K562 (cell line): ENCODE results near the gene SH3BP5. TPM values are rescaled to one million over a fixed set of nuclear protein-coding genes. Genes with fewer than 3 reads are reported as not detected.

ENCODE experiments used
- ATAC-seq: fragments of 200-7000 bp; cut with Tn5 transposase; 3 replicates; pipeline ENCODE4 v1.9.1; 2020; ENCODE audit warnings: moderate library complexity
- BruUV-seq: library from RNA; stranded (reverse); fragments of 400-500 nt; replicated peaks from 2 replicates; lab custom pipeline; 2021; lab: Mats Ljungman, UMichigan
- CTCF ChIA-PET: fragments of 300-600 bp; formaldehyde crosslinking; extraction: SDS; loops from one replicate; lab custom pipeline; 2021; ENCODE audit warnings: low intra/inter-chr PET ratio; lab: Yijun Ruan, JAX
- POLR2A ChIA-PET: fragments of 300-600, 350-650 bp; sonication (Branson Sonifier 250); formaldehyde crosslinking; extraction: SDS; loops from one replicate; lab custom pipeline; 2021; ENCODE audit warnings: antibody characterized with exemption, inconsistent platforms; lab: Yijun Ruan, JAX
- DNase-seq, 4 experiments: peaks; one replicate each; pipeline versions ENCODE4 v3.0.0 to v3.0.0-alpha.2; 2011 to 2018; ENCODE audit warnings: low spot score in 3 of 4, mixed read lengths in 3 of 4; ENCODE audit errors: extremely low read depth in 1 of 4
- FAIRE-seq: peaks from 2 replicates; lab custom pipeline; 2011; peaks lifted over from hg19 to GRCh38; lab: Jason Lieb, UNC
- H2AFZ ChIP-seq: 2 replicates; pipeline ENCODE4 v1.6.0; 2011; ENCODE audit warnings: low read depth, low read length, control low read depth, inconsistent platforms
- H3K27ac ChIP-seq: fragments of 200-600 bp; 3 replicates; pipeline ENCODE4 v1.8.0; 2011; ENCODE audit warnings: low read depth, mild to moderate bottlenecking, control low read depth, inconsistent platforms, low read length, moderate library complexity, mixed read lengths; ENCODE audit errors: extremely low read depth
- H3K27me3 ChIP-seq, 2 experiments: fragments of 300-600 bp in 1 of 2; 2 replicates in 1 of 2; 3 replicates in 1 of 2; pipeline versions ENCODE4 v1.6.0 to v1.8.0; 2011; ENCODE audit warnings: inconsistent platforms in 2 of 2, low read length in 2 of 2, mild to moderate bottlenecking in 1 of 2, mixed read lengths in 1 of 2, moderate library complexity in 1 of 2; ENCODE audit not compliant: control insufficient read depth in 2 of 2, insufficient read depth in 2 of 2
- H3K36me3 ChIP-seq: fragments of 300-600 bp; 3 replicates; pipeline ENCODE4 v1.8.0; 2011; ENCODE audit warnings: mild to moderate bottlenecking, low read length, inconsistent platforms; ENCODE audit not compliant: control insufficient read depth, insufficient read depth
- H3K4me1 ChIP-seq, 2 experiments: fragments of 200-600 bp in 1 of 2; replicated peaks in 1 of 2; 2 replicates in 1 of 2; 3 replicates in 1 of 2; pipeline versions ENCODE4 v1.5.1 to v1.8.0; 2011; ENCODE audit warnings: inconsistent platforms in 2 of 2, low read length in 2 of 2, mild to moderate bottlenecking in 1 of 2, mixed read lengths in 1 of 2, moderate library complexity in 1 of 2; ENCODE audit not compliant: control insufficient read depth in 2 of 2, insufficient read depth in 2 of 2
- H3K4me2 ChIP-seq: 2 replicates; pipeline ENCODE4 v1.6.1; 2011; ENCODE audit warnings: low read length, control low read depth, inconsistent platforms, mixed read lengths; ENCODE audit not compliant: insufficient read depth
- H3K4me3 ChIP-seq: fragments of 200-600 bp; sonication (generic), shearing (Covaris generic); 2 replicates; pipeline ENCODE4 v1.5.1; 2016; ENCODE audit warnings: control low read depth, inconsistent platforms
- H3K79me2 ChIP-seq: fragments of 200-600 bp; 3 replicates; pipeline ENCODE4 v1.8.0; 2011; ENCODE audit warnings: low read length, inconsistent platforms; ENCODE audit not compliant: control insufficient read depth, insufficient read depth
- H3K9ac ChIP-seq, 2 experiments: 2 replicates each; pipeline versions ENCODE4 v1.6.0 to v1.6.1; 2011; ENCODE audit warnings: low read depth in 2 of 2, low read length in 2 of 2, control low read depth in 1 of 2, inconsistent platforms in 1 of 2, mild to moderate bottlenecking in 1 of 2, mixed read lengths in 1 of 2; ENCODE audit not compliant: insufficient read depth in 1 of 2
- H3K9me1 ChIP-seq: one replicate; pipeline ENCODE4 v1.6.0; 2011; ENCODE audit warnings: inconsistent platforms, mild to moderate bottlenecking, low read length, moderate library complexity; ENCODE audit not compliant: control insufficient read depth, insufficient read depth
- H3K9me3 ChIP-seq: replicated peaks from 2 replicates; pipeline ENCODE4 v1.5.1; 2011; ENCODE audit warnings: low read depth, low read length, inconsistent platforms; ENCODE audit not compliant: control insufficient read depth, insufficient read depth
- H4K20me1 ChIP-seq: replicated peaks from 2 replicates; pipeline ENCODE4 v1.6.1; 2011; ENCODE audit warnings: low read length, inconsistent platforms, mixed read lengths; ENCODE audit not compliant: control insufficient read depth, insufficient read depth
- CBX8 ChIP-seq: fragments of 200-600 bp; sonication (generic); IDR thresholded peaks from 2 replicates; pipeline ENCODE4 v1.6.1; 2012; ENCODE audit warnings: borderline replicate concordance, mixed run types, low read depth, mild to moderate bottlenecking, moderate library complexity, mixed read lengths, low read length, control low read depth, inconsistent platforms; ENCODE audit not compliant: poor library complexity, severe bottlenecking; ENCODE audit errors: extremely low read depth
- FOXA3 ChIP-seq, 2 experiments: fragments of 450-650 bp in 1 of 2; sonication (generic) in 1 of 2; formaldehyde crosslinking; IDR thresholded peaks in 1 of 2; conservative IDR thresholded peaks in 1 of 2; 2 replicates each; pipeline versions ENCODE4 v1.4.0 to v1.8.0; 2020 to 2022; ENCODE audit warnings: mild to moderate bottlenecking in 2 of 2, missing genetic modification reagents in 1 of 2
- ILF3 ChIP-seq: fragments of 450-650 bp; IDR thresholded peaks from 2 replicates; pipeline ENCODE4 v1.6.1; 2018; ENCODE audit warnings: antibody characterized with exemption, mild to moderate bottlenecking, moderate library complexity, borderline replicate concordance
- KHSRP ChIP-seq: fragments of 450-650 bp; IDR thresholded peaks from 2 replicates; pipeline ENCODE4 v1.6.1; 2017
- KLF10 ChIP-seq: fragments of 250-450 bp; sonication (Bioruptor Pico); IDR thresholded peaks from 2 replicates; pipeline ENCODE4 v1.6.1; 2021; ENCODE audit warnings: matching md5 sums
- NEUROD1 ChIP-seq: fragments of 150-350 bp; IDR thresholded peaks from 2 replicates; pipeline ENCODE4 v1.6.1; 2014; ENCODE audit warnings: borderline replicate concordance, low read length, low read depth; ENCODE audit not compliant: partially characterized antibody
- PTTG1 ChIP-seq: fragments of 450-650 bp; IDR thresholded peaks from 2 replicates; pipeline ENCODE4 v1.6.1; 2016; ENCODE audit warnings: low read depth, mild to moderate bottlenecking, missing genetic modification characterization, missing compliant biosample characterization
- RFX7 ChIP-seq: fragments of 250-450 bp; sonication (Bioruptor Pico); IDR thresholded peaks from 2 replicates; pipeline ENCODE4 v1.5.1; 2021; ENCODE audit warnings: mild to moderate bottlenecking
- RHOXF2B ChIP-seq: fragments of 250-450 bp; sonication (Bioruptor Pico); conservative IDR thresholded peaks from 2 replicates; pipeline ENCODE4 v1.5.1; 2021
- SRSF9 ChIP-seq: fragments of 200-400 bp; formaldehyde crosslinking; IDR thresholded peaks from 2 replicates; pipeline ENCODE4 v1.6.1; 2017; ENCODE audit warnings: low read depth, low read length, borderline replicate concordance
- TCF3 ChIP-seq: sonication (generic); formaldehyde crosslinking; IDR thresholded peaks from 2 replicates; pipeline ENCODE4 v1.4.0; 2020; ENCODE audit warnings: mild to moderate bottlenecking, missing genetic modification reagents
- TFAM ChIP-seq: fragments of 250-450 bp; sonication (Bioruptor Pico); conservative IDR thresholded peaks from 2 replicates; pipeline ENCODE4 v1.5.0; 2021; ENCODE audit warnings: mild to moderate bottlenecking, moderate library complexity
- ZBTB17 ChIP-seq: fragments of 450-650 bp; formaldehyde crosslinking; IDR thresholded peaks from 2 replicates; pipeline ENCODE4 v1.4.0; 2020; ENCODE audit warnings: mild to moderate bottlenecking
- ZNF140 ChIP-seq: fragments of 250-450 bp; sonication (Bioruptor Pico); IDR thresholded peaks from 2 replicates; pipeline ENCODE4 v1.8.0; 2021; ENCODE audit warnings: moderate library complexity, mild to moderate bottlenecking, inconsistent platforms
- ZNF24 ChIP-seq: fragments of 450-650 bp; IDR thresholded peaks from 2 replicates; pipeline ENCODE4 v1.6.1; 2016
- ZNF717 ChIP-seq: fragments of 250-450 bp; sonication (Bioruptor Pico); IDR thresholded peaks from 2 replicates; pipeline ENCODE4 v1.5.0; 2021
- ZNF77 ChIP-seq: fragments of 250-450 bp; sonication (Bioruptor Pico); IDR thresholded peaks from 2 replicates; pipeline ENCODE4 v1.5.0; 2020
- ZZZ3 ChIP-seq: fragments of 450-650 bp; IDR thresholded peaks from 2 replicates; pipeline ENCODE4 v1.6.1; 2016; ENCODE audit warnings: antibody characterized with exemption, mild to moderate bottlenecking, moderate library complexity
- WGBS: fragments of 100-300 bp; shearing (Covaris generic); methylation state at CpG from one replicate; pipeline ENCODE4 v1.1.6; 2016; ENCODE audit warnings: low coverage, mixed read lengths; ENCODE audit not compliant: insufficient coverage; ENCODE audit errors: missing lambda C conversion rate; 5-methylcytosine and 5-hydroxymethylcytosine counted together
- in situ Hi-C: fragments of 300-500 bp; cut with MboI; formaldehyde crosslinking; loops from 4 replicates; pipeline ENCODE4 v1.15.0; 2018; ENCODE audit warnings: inconsistent platforms, mixed read lengths
- intact Hi-C: fragments of 100-400 bp; cut with micrococcal nuclease; formaldehyde crosslinking; loops from 2 replicates; pipeline ENCODE4 v1.14.2; 2022
- polyA plus RNA-seq, 8 experiments: library from polyadenylated mRNA; depleted of rRNA in 4 of 8; stranded (reverse) in 5 of 8; unstranded in 3 of 8; fragments of >200 nt; fragmentation: Nextera tagmentation in 2 of 8; fragmentation: Illumina TruSeq in 1 of 8; extraction: Ambion mirVana in 2 of 8; extraction: Trizol in 1 of 8; gene quantifications; 2 replicates each; pipeline versions ENCODE4 v1.2.1 to v1.2.3, GENCODE V29; 2011 to 2014; ENCODE audit warnings: inconsistent platforms in 1 of 8, missing spikeins in 1 of 8
- total RNA-seq, 7 experiments: library from RNA; depleted of rRNA in 6 of 7; stranded (reverse); fragments of >200 nt in 6 of 7; fragmentation: Illumina TruSeq in 2 of 7; extraction: Trizol in 2 of 7; gene quantifications; 2 replicates each; pipeline versions ENCODE4 v1.2.1 to v1.2.3, GENCODE V29; 2011 to 2021; ENCODE audit warnings: low replicate concordance in 1 of 7
- TF ChIP-seq, protein P1 (sequence below): IDR thresholded peaks from 2 replicates; pipeline ENCODE4 v1.6.1; 2014; ENCODE audit warnings: antibody characterized with exemption

Gene SH3BP5
- total and polyA plus RNA-seq, 9 of the 15 experiments (the other 6 are each of a cell fraction or from before 2014, with no cell fraction given): 2.9 to 29.0 (median 14.9) TPM

DNA sequence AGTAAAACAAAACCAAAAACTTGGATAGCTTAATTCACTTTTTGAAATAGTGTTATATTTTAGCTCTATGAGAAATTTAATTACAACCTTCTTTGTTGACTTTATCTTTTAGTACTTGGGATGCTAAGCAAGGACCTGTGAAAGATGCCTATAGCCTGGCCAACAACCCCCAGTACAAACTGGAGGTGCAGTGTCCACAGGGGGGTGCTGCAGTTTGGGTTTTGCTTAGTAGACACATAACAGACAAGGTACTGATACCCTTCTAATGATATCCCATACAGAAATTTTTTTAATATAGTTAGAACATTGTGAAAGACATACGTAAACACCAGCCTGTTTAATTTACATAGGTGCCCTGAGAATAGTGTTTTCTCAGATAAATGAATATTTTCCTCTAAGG lies 91.0 kb downstream of the SH3BP5 start (continued):
- TF ChIP-seq RFX7 (CRISPR knock-in tag) (no peak), ZBTB17 (CRISPR knock-in tag) (no peak), ILF3 (no peak), NEUROD1 (no peak)
- TF ChIP-seq, protein P1, sequence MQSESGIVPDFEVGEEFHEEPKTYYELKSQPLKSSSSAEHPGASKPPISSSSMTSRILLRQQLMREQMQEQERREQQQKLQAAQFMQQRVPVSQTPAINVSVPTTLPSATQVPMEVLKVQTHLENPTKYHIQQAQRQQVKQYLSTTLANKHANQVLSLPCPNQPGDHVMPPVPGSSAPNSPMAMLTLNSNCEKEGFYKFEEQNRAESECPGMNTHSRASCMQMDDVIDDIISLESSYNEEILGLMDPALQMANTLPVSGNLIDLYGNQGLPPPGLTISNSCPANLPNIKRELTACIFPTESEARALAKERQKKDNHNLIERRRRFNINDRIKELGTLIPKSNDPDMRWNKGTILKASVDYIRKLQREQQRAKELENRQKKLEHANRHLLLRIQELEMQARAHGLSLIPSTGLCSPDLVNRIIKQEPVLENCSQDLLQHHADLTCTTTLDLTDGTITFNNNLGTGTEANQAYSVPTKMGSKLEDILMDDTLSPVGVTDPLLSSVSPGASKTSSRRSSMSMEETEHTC: no peak
- TF ChIP-seq, all 486 proteins: peak for 11

DNA sequence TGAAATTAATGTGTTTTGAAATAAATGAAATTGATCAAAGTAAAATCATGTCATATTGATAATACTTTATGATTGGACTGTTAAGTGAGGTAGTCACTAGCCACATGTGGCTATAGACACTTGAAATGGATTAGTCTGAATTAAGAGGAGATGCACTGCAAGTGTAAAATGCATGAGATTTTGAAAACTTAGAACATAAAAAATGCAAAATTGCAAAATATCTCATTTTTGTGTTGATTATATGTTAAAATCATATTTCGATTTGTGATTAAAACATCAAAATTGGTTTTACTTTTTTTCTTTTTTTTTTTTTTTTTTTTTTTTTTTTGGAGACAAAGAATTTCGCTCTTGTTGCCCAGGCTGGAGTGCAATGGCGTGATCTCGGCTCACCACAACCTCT lies 103.1 kb downstream of the SH3BP5 start:
- ChIA-PET POLR2A (no interaction called here), CTCF (no interaction called here)
- Histone ChIP-seq H3K79me2 (no peaks in the 10 kb centered on the region), H3K4me3 (no peak overlapping the region), H3K27ac (no peak overlapping the region), H2AFZ (no peak overlapping the region), H4K20me1 (no peaks in the 10 kb centered on the region), H3K9me3 (no peaks in the 10 kb centered on the region), H3K4me2 (no peak overlapping the region), H3K9me1 (no peaks in the 10 kb centered on the region), H3K27me3 (no peaks in the 10 kb centered on the region), H3K4me1 (no peaks in the 10 kb centered on the region), H3K36me3 (peaks cover 78% of the 10 kb centered on the region), H3K9ac (no peak overlapping the region)
- BruUV-seq: no TSS peak
- DNase-seq: no peak
- intact Hi-C loops: no loop called here
- no peak for ATAC-seq
- WGBS: 96% methylated on average over 4 of the region's 4 CpGs
- in situ Hi-C loops: no loop called here
- no peak for FAIRE-seq
- TF ChIP-seq PTTG1 (tag) (no peak), RHOXF2B (CRISPR knock-in tag) (no peak), ZZZ3 (no peak), ZNF24 (no peak), CBX8 (no peak), ZNF77 (CRISPR knock-in tag) (no peak), ZNF717 (CRISPR knock-in tag) (no peak), TFAM (CRISPR knock-in tag) (no peak), KHSRP (no peak), TCF3 (CRISPR knock-in tag) (no peak), KLF10 (CRISPR knock-in tag) (no peak), ZNF140 (CRISPR knock-in tag) (no peak), SRSF9 (no peak), FOXA3 (CRISPR knock-in tag; conservative IDR thresholded peaks at IDR 0.05 in 1 of 2, IDR thresholded peaks at IDR 0.05 in 1 of 2) (no peak)
